Measurements from ENCODE around the gene DMKN. TPM values are rescaled to one million over a fixed set of nuclear protein-coding genes. Genes with fewer than 3 reads are reported as not detected.

Gene DMKN
- total and polyA plus RNA-seq, 4 donors = 79.0 to 278 (median 106) TPM

DNA sequence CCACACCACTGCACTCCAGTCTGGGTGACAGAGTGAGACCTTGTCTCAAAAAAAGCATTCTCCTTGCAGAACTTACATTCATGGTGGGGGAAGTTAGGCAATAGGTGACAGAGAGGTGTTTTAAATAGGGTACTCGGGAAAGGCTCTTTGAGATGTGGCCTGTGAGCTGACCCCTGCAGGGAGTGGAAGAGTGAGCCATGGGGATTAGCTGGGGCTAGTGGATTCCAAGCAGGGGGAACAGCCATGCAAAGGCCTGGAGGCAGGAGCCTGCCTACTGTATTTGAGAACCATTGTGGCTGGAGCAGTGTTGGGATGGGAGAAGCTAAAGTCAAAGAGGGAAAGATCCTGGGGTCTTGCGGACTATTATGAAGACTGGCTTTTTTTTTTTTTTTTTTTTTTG, 3.9 kb upstream of the DMKN start:
- Histone ChIP-seq H3K27me3 (ENCODE audit: control insufficient read depth in 3 of 3, insufficient read depth in 3 of 3, low read length in 2 of 3) (peaks cover 0 to 2% (median 0%) of the 10 kb centered on the region in 3 donors), H3K27ac (ENCODE audit: low read depth in 1 of 2, low read length in 1 of 2) (no peak overlapping the region), H3K4me3 (no peak overlapping the region), H3K4me1 (ENCODE audit: control insufficient read depth in 5 of 5, insufficient read depth in 5 of 5, low read length in 5 of 5) (peaks cover 0 to 5% (median 0%) of the 10 kb centered on the region in 5 donors), H3K9me3 (ENCODE audit: control insufficient read depth in 4 of 4, insufficient read depth in 3 of 4, low read length in 3 of 4) (no peaks in the 10 kb centered on the region), H3K36me3 (ENCODE audit: control insufficient read depth in 4 of 4, insufficient read depth in 4 of 4, low read length in 4 of 4) (no peaks in the 10 kb centered on the region), H3K9ac (ENCODE audit: insufficient read depth in 1 of 2, low read length in 2 of 2) (no peak overlapping the region)
- DNase-seq = no peak
- no peak for ATAC-seq (ENCODE audit: insufficient read depth, low FRiP score)
- 69 to 81% methylated on average over 2 of the region's 2 CpGs for WGBS, 2 donors
- TF ChIP-seq, protein P1, sequence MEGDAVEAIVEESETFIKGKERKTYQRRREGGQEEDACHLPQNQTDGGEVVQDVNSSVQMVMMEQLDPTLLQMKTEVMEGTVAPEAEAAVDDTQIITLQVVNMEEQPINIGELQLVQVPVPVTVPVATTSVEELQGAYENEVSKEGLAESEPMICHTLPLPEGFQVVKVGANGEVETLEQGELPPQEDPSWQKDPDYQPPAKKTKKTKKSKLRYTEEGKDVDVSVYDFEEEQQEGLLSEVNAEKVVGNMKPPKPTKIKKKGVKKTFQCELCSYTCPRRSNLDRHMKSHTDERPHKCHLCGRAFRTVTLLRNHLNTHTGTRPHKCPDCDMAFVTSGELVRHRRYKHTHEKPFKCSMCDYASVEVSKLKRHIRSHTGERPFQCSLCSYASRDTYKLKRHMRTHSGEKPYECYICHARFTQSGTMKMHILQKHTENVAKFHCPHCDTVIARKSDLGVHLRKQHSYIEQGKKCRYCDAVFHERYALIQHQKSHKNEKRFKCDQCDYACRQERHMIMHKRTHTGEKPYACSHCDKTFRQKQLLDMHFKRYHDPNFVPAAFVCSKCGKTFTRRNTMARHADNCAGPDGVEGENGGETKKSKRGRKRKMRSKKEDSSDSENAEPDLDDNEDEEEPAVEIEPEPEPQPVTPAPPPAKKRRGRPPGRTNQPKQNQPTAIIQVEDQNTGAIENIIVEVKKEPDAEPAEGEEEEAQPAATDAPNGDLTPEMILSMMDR (IDR thresholded peaks at IDR 0.05; ENCODE audit: control extremely low read depth, extremely low read depth) = no peak

DNA sequence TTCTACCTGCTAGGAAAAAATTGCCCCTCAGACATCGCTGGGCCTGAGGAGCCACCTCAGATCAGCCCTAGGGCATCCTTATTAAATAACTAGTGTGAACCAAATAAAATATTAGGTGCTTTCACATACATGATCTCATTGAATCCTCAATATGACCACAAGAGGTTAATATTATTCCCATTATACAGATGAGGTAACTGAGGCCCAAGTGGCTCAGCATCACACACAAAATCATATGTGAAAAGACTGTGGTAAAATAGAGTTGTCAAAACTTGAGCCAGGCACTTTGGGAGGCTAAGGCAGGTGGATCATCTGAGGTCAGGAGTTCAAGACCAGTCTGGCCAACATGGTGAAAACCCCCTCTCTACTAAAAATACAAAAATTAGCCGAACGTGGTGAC, 2.9 kb upstream of the DMKN start:
- Histone ChIP-seq H3K4me3 (no peak overlapping the region), H3K9ac (ENCODE audit: insufficient read depth in 1 of 2, low read length in 2 of 2) (no peak overlapping the region), H3K27me3 (ENCODE audit: control insufficient read depth in 3 of 3, insufficient read depth in 3 of 3, low read length in 2 of 3) (peaks cover 0 to 2% (median 0%) of the 10 kb centered on the region in 3 donors), H3K27ac (ENCODE audit: low read depth in 1 of 2, low read length in 1 of 2) (no peak overlapping the region), H3K4me1 (ENCODE audit: control insufficient read depth in 5 of 5, insufficient read depth in 5 of 5, low read length in 5 of 5) (peaks cover 0 to 5% (median 0%) of the 10 kb centered on the region in 5 donors), H3K36me3 (ENCODE audit: control insufficient read depth in 4 of 4, insufficient read depth in 4 of 4, low read length in 4 of 4) (no peaks in the 10 kb centered on the region), H3K9me3 (ENCODE audit: control insufficient read depth in 4 of 4, insufficient read depth in 3 of 4, low read length in 3 of 4) (no peaks in the 10 kb centered on the region)
- TF ChIP-seq, protein P1 (IDR thresholded peaks at IDR 0.05; ENCODE audit: control extremely low read depth, extremely low read depth) = no peak
- ATAC-seq (ENCODE audit: insufficient read depth, low FRiP score) = no peak
- DNase-seq = no peak
- 95 to 96% methylated on average over 3 of the region's 3 CpGs for WGBS, 2 donors

DNA sequence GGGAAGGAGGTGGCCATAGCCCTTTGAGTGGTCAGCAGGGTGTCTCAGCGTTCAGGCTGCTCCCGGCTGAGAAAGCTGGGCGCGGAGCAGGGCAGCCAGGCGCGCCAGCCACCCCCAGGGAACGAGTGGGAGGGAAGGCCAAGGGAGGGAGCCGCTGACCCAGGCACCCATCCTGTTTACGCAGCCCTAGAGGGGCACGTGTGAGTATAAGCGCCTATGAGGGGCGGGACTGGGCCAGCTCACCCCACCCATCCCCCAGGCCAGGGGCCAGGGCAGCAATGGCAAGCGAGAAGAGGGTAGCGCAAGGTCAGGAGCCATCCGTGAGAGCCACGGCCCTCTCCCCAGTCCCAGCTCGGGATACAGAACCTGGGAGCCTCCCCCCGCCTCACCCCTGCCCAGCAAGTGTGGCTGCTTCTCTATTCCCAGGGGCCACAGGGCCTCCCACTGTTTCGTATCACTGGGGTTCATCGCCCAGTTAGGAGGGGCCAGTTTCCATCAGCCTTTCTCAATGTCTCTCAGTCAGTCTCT, 897 bp upstream of the DMKN start:
- TF ChIP-seq, protein P1 (IDR thresholded peaks at IDR 0.05; ENCODE audit: control extremely low read depth, extremely low read depth) = no peak
- no peak overlapping the region for H3K27ac ChIP-seq (ENCODE audit: low read depth in 1 of 2, low read length in 1 of 2)
- ATAC-seq (ENCODE audit: insufficient read depth, low FRiP score) (no peak), DNase-seq (no peak)
- no peak overlapping the region for H3K4me3 ChIP-seq
- H3K4me1 ChIP-seq (ENCODE audit: control insufficient read depth in 5 of 5, insufficient read depth in 5 of 5, low read length in 5 of 5) = peaks cover 0 to 13% (median 0%) of the 10 kb centered on the region in 5 donors
- no peak overlapping the region for H3K9ac ChIP-seq (ENCODE audit: insufficient read depth in 1 of 2, low read length in 2 of 2)
- no peaks in the 10 kb centered on the region for H3K36me3 ChIP-seq (ENCODE audit: control insufficient read depth in 4 of 4, insufficient read depth in 4 of 4, low read length in 4 of 4)
- WGBS, 2 donors = 26 to 34% methylated on average over 20 of the region's 20 CpGs
- peaks cover 0 to 7% (median 5%) of the 10 kb centered on the region in 3 donors for H3K27me3 ChIP-seq (ENCODE audit: control insufficient read depth in 3 of 3, insufficient read depth in 3 of 3, low read length in 2 of 3)
- H3K9me3 ChIP-seq (ENCODE audit: control insufficient read depth in 4 of 4, insufficient read depth in 3 of 4, low read length in 3 of 4) = no peaks in the 10 kb centered on the region

All from lung (tissue), 12 donors.